ENCODE data around the gene FAAP20. TPM values are rescaled to one million over a fixed set of nuclear protein-coding genes. Genes with fewer than 3 reads are reported as not detected.

Gene FAAP20
- total RNA-seq, 1 experiment from 2014 or later, result 133 TPM

- no peak for TF ChIP-seq ERG (CRISPR knock-in tag; IDR thresholded peaks at IDR 0.05)
These were observed 20.1 kb upstream of the FAAP20 start (continued) for GRCh38 chr1:2214541-2215241.

GRCh38 chr1:2213576-2214505 lies 19.3 kb upstream of the FAAP20 start:
- ATAC-seq (no peak), DNase-seq (ENCODE audit: low spot score) (no peak)
- POLR2A ChIA-PET, result no interaction called here
- Mint-ChIP-seq H3K27me3 (ENCODE audit: low read depth) (no peaks in the 10 kb centered on the region), H3K4me3 (no peak overlapping the region), H3K9me3 (no peaks in the 10 kb centered on the region), H3K4me1 (0 out of 2 replicates have a peak, but pooled peaks cover 6% of the 10 kb centered on the region), H3K27ac (peak overlapping the region; percentile 57; the same call in 1 of the 2 replicates), H3K36me3 (no peaks in the 10 kb centered on the region)
- CTCF ChIA-PET, result interaction anchor here (0.7 to 0.9 kb wide), 2 partner anchors 98 to 101 kb away, joined by 3 to 5 read pairs; no protein-coding TSS in a partner anchor
- TF ChIP-seq EMX1 (CRISPR knock-in tag; IDR thresholded peaks at IDR 0.05) (no peak), ZMAT4 (CRISPR knock-in tag; IDR thresholded peaks at IDR 0.05) (no peak), SP1 (CRISPR knock-in tag; conservative IDR thresholded peaks at IDR 0.05) (no peak), PREB (CRISPR knock-in tag; IDR thresholded peaks at IDR 0.05; ENCODE audit: borderline replicate concordance) (no peak), ZBTB21 (CRISPR knock-in tag; IDR thresholded peaks at IDR 0.05; ENCODE audit: borderline replicate concordance) (no peak), ZBTB43 (CRISPR knock-in tag; IDR thresholded peaks at IDR 0.05) (no peak), ATF6 (CRISPR knock-in tag; IDR thresholded peaks at IDR 0.05) (no peak), ARID4B (CRISPR knock-in tag; IDR thresholded peaks at IDR 0.05; ENCODE audit: borderline replicate concordance) (no peak), USF2 (CRISPR knock-in tag; IDR thresholded peaks at IDR 0.05) (no peak), ESRRA (CRISPR knock-in tag; IDR thresholded peaks at IDR 0.05; ENCODE audit: borderline replicate concordance) (no peak), RORB (CRISPR knock-in tag; IDR thresholded peaks at IDR 0.05) (no peak), ERG (CRISPR knock-in tag; IDR thresholded peaks at IDR 0.05) (no peak), GRHL2 (CRISPR knock-in tag; IDR thresholded peaks at IDR 0.05; ENCODE audit: insufficient replicate concordance, severe bottlenecking) (no peak), ZNF263 (CRISPR knock-in tag; IDR thresholded peaks at IDR 0.05; ENCODE audit: low read depth) (no peak), NR3C1 (CRISPR knock-in tag; conservative IDR thresholded peaks at IDR 0.05; ENCODE audit: low read depth) (no peak), STAT6 (CRISPR knock-in tag; conservative IDR thresholded peaks at IDR 0.05; ENCODE audit: low read depth) (no peak)

Measured in WTC11 (cell line).